ENCODE data around the gene KCNQ1. TPM values are rescaled to one million over a fixed set of nuclear protein-coding genes. Genes with fewer than 3 reads are reported as not detected.
A peak's percentile ranks its signal among the peaks of the same experiment; 100 is the strongest.

KCNQ1 gene
- total RNA-seq, 1 donor from 2014 or later = 1.6 TPM

DNA sequence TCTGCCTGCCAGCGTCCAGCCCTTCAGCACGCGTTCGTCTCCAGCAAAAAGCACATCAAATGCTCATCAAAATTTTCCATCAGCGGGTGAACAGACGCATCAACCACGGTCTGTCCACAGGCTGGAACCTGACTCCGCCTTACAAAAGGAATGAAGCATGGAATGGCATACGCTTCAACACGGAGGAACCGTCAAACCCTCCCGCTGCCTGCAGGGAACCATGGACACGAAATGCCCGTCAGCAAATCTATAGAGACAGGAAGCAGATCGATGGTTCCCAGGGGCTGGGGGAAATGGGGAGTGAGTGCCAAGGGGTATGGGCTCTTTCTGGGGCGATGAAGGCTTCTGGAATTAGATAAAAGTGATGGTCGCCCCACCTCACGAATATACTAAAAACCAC, 28.0 kb upstream of the KCNQ1 start:
- no peak for DNase-seq (ENCODE audit: low read depth)
- no peak for FAIRE-seq
- no peak overlapping the region for H3K4me3 ChIP-seq (ENCODE audit: low read depth, low read length)

DNA sequence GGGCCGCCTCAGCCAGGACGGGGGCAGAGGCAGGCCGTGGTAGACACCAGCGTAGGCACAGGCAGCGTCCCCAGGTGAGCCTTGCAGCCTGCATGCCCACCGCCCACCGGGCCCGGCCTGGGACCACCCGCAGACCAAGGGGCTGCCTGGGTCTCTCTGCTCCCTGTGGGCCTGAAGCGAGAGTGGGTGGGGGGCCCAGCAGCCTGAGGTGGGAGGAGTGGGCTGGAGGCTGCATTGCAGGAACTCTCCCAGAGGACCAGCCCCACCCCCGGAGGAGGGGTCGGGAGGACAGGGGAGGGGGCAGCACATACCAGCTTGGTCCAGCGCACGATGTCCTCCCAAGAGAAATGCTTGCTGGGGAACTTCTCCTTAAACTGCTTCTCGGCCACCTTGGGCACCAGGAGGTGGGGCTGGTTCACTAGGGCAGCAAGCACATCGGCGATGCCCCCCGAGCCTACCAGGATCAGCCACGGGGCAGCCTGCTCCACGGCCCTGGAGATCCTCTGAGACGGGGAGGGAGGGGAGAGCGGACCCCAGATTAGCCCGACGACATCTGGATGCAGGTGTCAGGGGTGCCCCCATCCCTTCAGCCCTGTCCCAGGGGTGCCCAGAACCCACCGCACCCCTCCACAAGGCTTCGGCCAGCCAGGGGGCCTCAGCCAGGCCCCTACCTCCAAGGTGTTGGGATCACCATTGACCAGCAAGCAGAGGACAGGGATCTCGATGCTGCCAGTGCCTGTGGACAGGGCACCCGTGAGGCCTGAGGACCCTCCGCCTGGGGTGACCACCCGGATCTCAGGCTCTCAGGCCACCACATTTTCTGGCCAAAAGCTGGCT, 26.7 kb upstream of the KCNQ1 start:
- H3K27me3 ChIP-seq (ENCODE audit: control insufficient read depth, insufficient read depth, low read length) = no peaks in the 10 kb centered on the region
- no peak overlapping the region for H3K4me3 ChIP-seq (ENCODE audit: low read depth, low read length)
- no peak for FAIRE-seq
- H3K36me3 ChIP-seq (ENCODE audit: control insufficient read depth, insufficient read depth, low read length) = no peaks in the 10 kb centered on the region
- TF ChIP-seq, protein P1, sequence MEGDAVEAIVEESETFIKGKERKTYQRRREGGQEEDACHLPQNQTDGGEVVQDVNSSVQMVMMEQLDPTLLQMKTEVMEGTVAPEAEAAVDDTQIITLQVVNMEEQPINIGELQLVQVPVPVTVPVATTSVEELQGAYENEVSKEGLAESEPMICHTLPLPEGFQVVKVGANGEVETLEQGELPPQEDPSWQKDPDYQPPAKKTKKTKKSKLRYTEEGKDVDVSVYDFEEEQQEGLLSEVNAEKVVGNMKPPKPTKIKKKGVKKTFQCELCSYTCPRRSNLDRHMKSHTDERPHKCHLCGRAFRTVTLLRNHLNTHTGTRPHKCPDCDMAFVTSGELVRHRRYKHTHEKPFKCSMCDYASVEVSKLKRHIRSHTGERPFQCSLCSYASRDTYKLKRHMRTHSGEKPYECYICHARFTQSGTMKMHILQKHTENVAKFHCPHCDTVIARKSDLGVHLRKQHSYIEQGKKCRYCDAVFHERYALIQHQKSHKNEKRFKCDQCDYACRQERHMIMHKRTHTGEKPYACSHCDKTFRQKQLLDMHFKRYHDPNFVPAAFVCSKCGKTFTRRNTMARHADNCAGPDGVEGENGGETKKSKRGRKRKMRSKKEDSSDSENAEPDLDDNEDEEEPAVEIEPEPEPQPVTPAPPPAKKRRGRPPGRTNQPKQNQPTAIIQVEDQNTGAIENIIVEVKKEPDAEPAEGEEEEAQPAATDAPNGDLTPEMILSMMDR (IDR thresholded peaks at IDR 0.05; ENCODE audit: insufficient read depth, low read length, severe bottlenecking) = no peak
- DNase-seq (ENCODE audit: low read depth) = no peak

More for the DNA sequence above, 28.0 kb upstream of the KCNQ1 start:
- Histone ChIP-seq H3K36me3 (ENCODE audit: control insufficient read depth, insufficient read depth, low read length) (no peaks in the 10 kb centered on the region), H3K27me3 (ENCODE audit: control insufficient read depth, insufficient read depth, low read length) (no peaks in the 10 kb centered on the region)
- TF ChIP-seq, protein P1 (IDR thresholded peaks at IDR 0.05; ENCODE audit: insufficient read depth, low read length, severe bottlenecking) = no peak

DNA sequence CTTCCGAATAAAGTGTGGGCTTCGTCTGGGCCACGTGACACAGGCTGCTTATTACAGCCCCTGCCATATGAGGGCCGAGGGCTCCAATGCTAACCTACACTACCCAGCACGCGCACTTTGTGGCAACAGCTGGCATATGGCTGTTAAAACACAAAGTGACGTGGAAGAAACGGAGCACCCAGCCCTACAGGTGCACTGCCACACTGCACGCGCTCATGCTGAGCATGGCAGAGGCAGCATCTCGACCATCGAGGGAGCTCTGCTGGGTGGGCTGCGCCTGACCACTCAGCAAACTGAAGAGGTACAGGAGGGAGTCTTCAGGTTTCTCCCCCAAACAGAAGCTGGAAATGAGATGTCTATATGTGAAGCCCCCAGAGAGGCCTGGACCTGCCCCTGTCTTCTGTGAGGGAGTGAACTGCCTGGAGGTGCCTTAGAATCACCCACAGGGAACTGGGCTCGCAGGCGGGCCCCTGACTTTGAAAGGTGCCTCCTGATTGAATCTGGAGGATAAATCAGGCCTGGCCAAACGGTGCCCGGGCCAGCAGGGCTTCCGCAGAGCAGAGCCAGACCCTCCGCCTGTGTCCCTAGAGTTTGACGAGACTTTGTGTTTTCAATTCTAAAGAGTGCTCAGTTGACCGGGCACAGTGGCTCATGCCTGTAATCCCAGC, 26.0 kb upstream of the KCNQ1 start:
- FAIRE-seq (no peak), DNase-seq (ENCODE audit: low read depth) (no peak)
- TF ChIP-seq, protein P1 (IDR thresholded peaks at IDR 0.05; ENCODE audit: insufficient read depth, low read length, severe bottlenecking) = no peak
- no peaks in the 10 kb centered on the region for H3K36me3 ChIP-seq (ENCODE audit: control insufficient read depth, insufficient read depth, low read length)
- no peaks in the 10 kb centered on the region for H3K27me3 ChIP-seq (ENCODE audit: control insufficient read depth, insufficient read depth, low read length)
- H3K4me3 ChIP-seq (ENCODE audit: low read depth, low read length) = no peak overlapping the region

DNA sequence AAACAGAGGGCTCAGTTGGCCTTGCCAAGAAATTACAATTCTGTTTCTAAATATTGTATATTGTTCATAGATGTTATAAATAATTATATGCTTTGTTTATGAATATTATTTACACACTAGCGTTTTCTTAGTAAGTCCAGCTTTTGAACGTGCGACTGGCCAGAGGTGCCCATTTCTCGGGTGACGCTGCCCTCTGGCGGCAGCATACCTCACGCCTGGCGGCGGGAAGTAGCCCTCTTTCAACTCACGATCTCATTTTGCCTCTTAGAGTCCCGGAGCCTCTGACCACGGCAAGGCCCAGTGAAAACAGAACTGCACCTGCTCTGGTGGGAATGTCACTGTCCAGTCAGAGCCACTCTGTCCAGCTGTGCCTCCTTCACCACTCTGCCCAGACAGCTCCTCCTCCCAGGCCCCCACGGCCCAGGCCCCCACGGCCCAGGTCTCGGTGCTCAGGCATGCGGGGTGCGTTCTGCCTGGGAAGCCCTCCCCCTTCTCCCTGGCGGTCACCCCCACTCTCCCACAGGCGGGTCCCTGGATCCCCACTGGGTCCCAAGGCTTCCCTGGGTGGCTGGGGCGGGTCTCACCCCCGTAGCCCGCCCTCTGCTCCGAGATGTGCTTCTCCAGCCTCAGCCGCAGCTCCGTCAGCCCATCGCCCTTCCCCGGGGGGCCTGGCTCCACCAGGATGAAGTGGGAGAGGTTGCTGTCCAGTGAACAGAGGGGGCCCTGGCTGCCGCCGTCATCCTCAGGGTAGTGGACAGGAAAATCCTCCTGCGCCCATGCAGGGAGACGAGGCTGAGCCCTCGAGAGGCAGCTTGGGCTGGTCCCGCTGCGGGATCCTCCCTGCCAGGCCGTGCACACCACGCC, 24.9 kb upstream of the KCNQ1 start:
- H3K27me3 ChIP-seq (ENCODE audit: control insufficient read depth, insufficient read depth, low read length) = no peaks in the 10 kb centered on the region
- TF ChIP-seq, protein P1 (IDR thresholded peaks at IDR 0.05; ENCODE audit: insufficient read depth, low read length, severe bottlenecking) = peak; percentile 83
- H3K4me3 ChIP-seq (ENCODE audit: low read depth, low read length) = no peak overlapping the region
- no peak for FAIRE-seq
- no peaks in the 10 kb centered on the region for H3K36me3 ChIP-seq (ENCODE audit: control insufficient read depth, insufficient read depth, low read length)
- peak; percentile 54 for DNase-seq (ENCODE audit: low read depth)

DNA sequence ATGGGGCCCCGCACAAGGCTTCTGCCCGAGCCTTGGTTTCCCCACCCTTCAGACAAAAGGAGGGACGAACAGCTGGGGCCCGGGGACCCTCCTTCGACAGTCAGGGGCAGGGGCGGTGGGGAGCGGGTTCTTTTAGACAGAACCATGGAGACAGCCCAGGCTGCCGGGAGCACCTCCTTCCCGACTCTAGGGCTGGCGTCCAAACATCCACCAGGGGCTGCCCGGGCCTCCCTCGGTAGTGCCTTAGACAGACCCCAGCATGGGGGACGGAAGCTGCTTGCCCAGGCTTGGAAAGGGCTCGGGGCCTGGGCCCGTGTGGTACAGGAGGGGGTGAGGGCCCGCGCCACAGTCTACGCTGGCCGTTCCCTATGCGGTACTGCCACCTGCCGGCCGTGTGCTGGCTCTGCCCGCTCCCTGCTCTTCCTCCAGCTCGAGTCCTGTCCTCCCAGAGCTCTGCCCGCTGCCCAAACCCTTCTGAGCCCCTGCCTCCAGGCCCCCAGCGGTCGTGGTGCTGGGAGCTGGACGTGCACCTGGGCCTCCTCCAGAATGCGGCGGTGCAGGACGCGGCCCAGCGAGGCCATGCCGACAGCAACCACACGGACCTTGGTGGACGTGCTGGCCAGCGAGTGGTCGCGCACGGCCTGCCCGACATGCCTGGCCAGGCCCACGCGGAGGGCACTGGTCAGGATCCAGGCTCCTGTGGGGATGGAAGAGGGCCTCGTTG, 24.1 kb upstream of the KCNQ1 start:
- TF ChIP-seq, protein P1 (IDR thresholded peaks at IDR 0.05; ENCODE audit: insufficient read depth, low read length, severe bottlenecking) = peak; percentile 99
- FAIRE-seq (no peak), DNase-seq (ENCODE audit: low read depth) (peak; percentile 25)
- Histone ChIP-seq H3K36me3 (ENCODE audit: control insufficient read depth, insufficient read depth, low read length) (no peaks in the 10 kb centered on the region), H3K27me3 (ENCODE audit: control insufficient read depth, insufficient read depth, low read length) (no peaks in the 10 kb centered on the region), H3K4me3 (ENCODE audit: low read depth, low read length) (no peak overlapping the region)

Data from bronchial epithelial cell (primary cell).